ENCODE results near the gene RCE1.

The RCE1 gene

DNA sequence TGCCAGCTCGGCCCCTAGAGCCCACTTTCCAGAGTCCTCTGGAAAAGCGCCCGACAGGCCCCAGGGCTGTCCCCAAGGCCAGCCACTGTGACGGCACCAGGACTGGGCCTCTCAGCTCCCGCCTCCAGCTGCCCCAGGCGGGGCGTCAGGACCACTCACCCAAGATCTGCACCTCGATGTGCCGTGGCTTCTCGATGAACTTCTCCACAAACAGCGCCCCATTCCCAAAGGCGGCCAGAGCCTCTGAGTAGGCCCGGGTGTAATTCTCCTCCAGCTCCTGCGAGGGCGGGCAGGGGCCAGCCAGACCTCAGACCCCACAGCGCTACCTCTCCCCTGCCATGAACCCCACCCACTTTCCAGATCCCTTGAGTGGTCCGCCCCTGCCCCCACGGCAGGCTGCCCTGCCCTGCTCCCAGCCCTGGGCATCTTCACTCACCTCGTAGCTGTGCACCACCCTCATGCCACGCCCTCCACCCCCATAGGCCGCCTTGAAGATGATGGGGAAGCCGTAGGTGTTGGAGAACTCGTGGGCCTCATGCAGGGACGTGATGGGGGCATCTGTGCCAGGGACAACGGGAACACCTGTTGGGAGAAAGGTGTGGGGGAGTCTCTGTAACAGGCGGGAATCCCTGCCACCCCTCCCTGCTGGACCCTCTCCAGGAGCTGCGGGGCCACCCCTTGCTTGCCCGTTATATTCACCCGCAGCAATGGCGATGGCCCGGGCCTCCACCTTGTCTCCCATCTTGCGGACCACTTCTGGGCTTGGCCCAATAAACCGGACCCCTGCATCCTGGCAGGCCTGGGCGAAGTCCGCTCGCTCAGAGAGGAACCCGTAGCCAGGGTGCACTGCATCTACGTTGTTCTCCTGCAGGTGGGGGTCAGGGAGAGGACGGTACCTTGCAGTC lies 27.6 kb downstream of the RCE1 start:
- TF ChIP-seq, protein P1, sequence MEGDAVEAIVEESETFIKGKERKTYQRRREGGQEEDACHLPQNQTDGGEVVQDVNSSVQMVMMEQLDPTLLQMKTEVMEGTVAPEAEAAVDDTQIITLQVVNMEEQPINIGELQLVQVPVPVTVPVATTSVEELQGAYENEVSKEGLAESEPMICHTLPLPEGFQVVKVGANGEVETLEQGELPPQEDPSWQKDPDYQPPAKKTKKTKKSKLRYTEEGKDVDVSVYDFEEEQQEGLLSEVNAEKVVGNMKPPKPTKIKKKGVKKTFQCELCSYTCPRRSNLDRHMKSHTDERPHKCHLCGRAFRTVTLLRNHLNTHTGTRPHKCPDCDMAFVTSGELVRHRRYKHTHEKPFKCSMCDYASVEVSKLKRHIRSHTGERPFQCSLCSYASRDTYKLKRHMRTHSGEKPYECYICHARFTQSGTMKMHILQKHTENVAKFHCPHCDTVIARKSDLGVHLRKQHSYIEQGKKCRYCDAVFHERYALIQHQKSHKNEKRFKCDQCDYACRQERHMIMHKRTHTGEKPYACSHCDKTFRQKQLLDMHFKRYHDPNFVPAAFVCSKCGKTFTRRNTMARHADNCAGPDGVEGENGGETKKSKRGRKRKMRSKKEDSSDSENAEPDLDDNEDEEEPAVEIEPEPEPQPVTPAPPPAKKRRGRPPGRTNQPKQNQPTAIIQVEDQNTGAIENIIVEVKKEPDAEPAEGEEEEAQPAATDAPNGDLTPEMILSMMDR (IDR thresholded peaks at IDR 0.05; ENCODE audit: poor library complexity, severe bottlenecking), result no peak
- no peak overlapping the region for H3K4me3 ChIP-seq (ENCODE audit: severe bottlenecking)
- H3K9me3 ChIP-seq (ENCODE audit: severe bottlenecking), result no peaks in the 10 kb centered on the region
- ATAC-seq (ENCODE audit: low read depth), result no peak
- H3K27ac ChIP-seq (ENCODE audit: poor library complexity, severe bottlenecking), result no peak overlapping the region
- DNase-seq (ENCODE audit: low spot score), result peak; percentile 65
- H3K4me1 ChIP-seq (ENCODE audit: insufficient read depth, poor library complexity, severe bottlenecking), result no peaks in the 10 kb centered on the region
- H3K36me3 ChIP-seq (ENCODE audit: low read depth), result peaks cover 4% of the 10 kb centered on the region; the same call in 1 of the 2 replicates
- no peaks in the 10 kb centered on the region for H3K27me3 ChIP-seq (ENCODE audit: insufficient read depth, poor library complexity, severe bottlenecking)

DNA sequence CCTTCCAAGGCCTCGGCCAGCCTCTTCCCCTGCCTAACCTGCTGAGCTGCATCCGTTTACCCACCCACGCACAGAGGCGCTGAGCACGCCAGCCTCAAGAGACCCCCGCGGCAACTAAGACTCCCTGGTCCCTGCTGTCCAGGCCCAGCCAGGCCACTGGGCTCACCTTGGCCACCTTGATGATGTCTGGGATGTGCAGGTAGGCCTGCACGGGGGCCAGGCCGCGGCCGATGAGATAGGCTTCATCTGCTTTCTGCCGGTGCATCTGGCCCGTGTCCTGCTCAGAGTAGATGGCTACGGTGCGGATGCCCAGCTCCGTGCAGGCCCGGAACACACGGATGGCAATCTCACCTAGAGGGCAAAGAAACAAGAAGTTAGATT lies 28.3 kb downstream of the RCE1 start:
- Histone ChIP-seq H3K9me3 (ENCODE audit: severe bottlenecking) (no peaks in the 10 kb centered on the region), H3K36me3 (ENCODE audit: low read depth) (peaks cover 4% of the 10 kb centered on the region; the same call in 1 of the 2 replicates), H3K27me3 (ENCODE audit: insufficient read depth, poor library complexity, severe bottlenecking) (no peaks in the 10 kb centered on the region), H3K4me3 (ENCODE audit: severe bottlenecking) (no peak overlapping the region), H3K4me1 (ENCODE audit: insufficient read depth, poor library complexity, severe bottlenecking) (no peaks in the 10 kb centered on the region), H3K27ac (ENCODE audit: poor library complexity, severe bottlenecking) (no peak overlapping the region)
- ATAC-seq (ENCODE audit: low read depth) (no peak), DNase-seq (ENCODE audit: low spot score) (no peak)
- TF ChIP-seq, protein P1 (IDR thresholded peaks at IDR 0.05; ENCODE audit: poor library complexity, severe bottlenecking), result no peak

DNA sequence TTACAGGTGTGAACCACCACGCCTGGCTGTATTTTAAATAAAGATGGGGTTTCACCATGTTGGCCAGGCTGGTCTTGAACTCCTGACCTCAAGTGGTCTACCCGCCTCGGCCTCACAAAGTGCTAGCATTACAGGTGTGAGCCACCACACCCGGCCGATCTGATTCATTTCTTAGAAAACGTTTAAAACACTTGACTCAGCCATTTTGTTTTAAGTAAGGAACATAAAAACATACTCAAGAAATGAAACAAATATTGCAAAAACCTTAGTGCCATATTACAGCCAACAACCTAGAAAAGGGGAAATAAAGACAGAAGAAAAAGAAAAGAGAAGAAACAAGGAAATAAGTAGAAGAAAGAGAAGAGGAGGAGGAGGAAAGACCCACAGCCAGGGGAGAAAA lies 31.0 kb downstream of the RCE1 start:
- Histone ChIP-seq H3K9me3 (ENCODE audit: severe bottlenecking) (no peaks in the 10 kb centered on the region), H3K36me3 (ENCODE audit: low read depth) (peaks cover 4% of the 10 kb centered on the region; the same call in 1 of the 2 replicates), H3K27ac (ENCODE audit: poor library complexity, severe bottlenecking) (no peak overlapping the region), H3K4me1 (ENCODE audit: insufficient read depth, poor library complexity, severe bottlenecking) (peaks cover 9% of the 10 kb centered on the region), H3K27me3 (ENCODE audit: insufficient read depth, poor library complexity, severe bottlenecking) (no peaks in the 10 kb centered on the region), H3K4me3 (ENCODE audit: severe bottlenecking) (no peak overlapping the region)
- ATAC-seq (ENCODE audit: low read depth) (no peak), DNase-seq (ENCODE audit: low spot score) (no peak)
- TF ChIP-seq, protein P1 (IDR thresholded peaks at IDR 0.05; ENCODE audit: poor library complexity, severe bottlenecking), result no peak

DNA sequence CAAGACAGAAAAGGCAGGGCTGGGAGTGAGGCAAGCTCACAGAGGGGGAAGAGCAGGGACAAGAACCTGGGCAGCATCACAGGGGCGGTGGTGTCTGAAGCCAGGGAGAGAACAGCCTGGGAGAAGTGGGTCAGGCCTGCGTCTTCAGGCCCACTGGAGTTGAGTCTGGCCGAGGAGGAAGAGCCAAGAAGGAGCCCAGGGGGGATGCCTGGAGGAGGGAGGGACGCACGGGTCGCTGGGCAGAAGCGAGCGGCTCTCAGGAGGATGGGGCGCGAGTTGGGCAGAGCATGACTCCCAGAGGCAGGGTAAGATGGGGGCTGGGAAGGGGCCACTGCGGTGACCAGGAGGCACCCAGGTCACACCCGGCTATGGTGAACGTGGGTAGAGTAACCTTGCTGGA lies 32.1 kb downstream of the RCE1 start:
- H3K27me3 ChIP-seq (ENCODE audit: insufficient read depth, poor library complexity, severe bottlenecking), result no peaks in the 10 kb centered on the region
- no peak overlapping the region for H3K27ac ChIP-seq (ENCODE audit: poor library complexity, severe bottlenecking)
- H3K4me1 ChIP-seq (ENCODE audit: insufficient read depth, poor library complexity, severe bottlenecking), result peaks cover 12% of the 10 kb centered on the region
- H3K36me3 ChIP-seq (ENCODE audit: low read depth), result peaks cover 4% of the 10 kb centered on the region; the same call in 1 of the 2 replicates
- H3K9me3 ChIP-seq (ENCODE audit: severe bottlenecking), result no peaks in the 10 kb centered on the region
- peak; percentile 37 for DNase-seq (ENCODE audit: low spot score)
- no peak overlapping the region for H3K4me3 ChIP-seq (ENCODE audit: severe bottlenecking)
- TF ChIP-seq, protein P1 (IDR thresholded peaks at IDR 0.05; ENCODE audit: poor library complexity, severe bottlenecking), result no peak
- ATAC-seq (ENCODE audit: low read depth), result no peak

Data from RWPE2 (cell line).